ENCODE results near the gene DIO3. TPM values are rescaled to one million over a fixed set of nuclear protein-coding genes. Genes with fewer than 3 reads are reported as not detected.

Gene DIO3
- total and polyA plus RNA-seq, 2 of the 4 experiments (the other 2 are of a cell fraction) = not detected

- no peak overlapping the region for H3K18ac ChIP-seq (ENCODE audit: low read depth, low read length)
- H2BK5ac ChIP-seq (ENCODE audit: low read depth, low read length, poor library complexity, severe bottlenecking) = no peak overlapping the region
- H3K27ac ChIP-seq (ENCODE audit: insufficient read depth, low read length) = no peak overlapping the region
- no peak overlapping the region for H2BK20ac ChIP-seq (ENCODE audit: low read depth, low read length)
- H2AFZ ChIP-seq (replicated peaks; ENCODE audit: low read length, poor library complexity) = peak overlapping the region; percentile 43
- H4K20me1 ChIP-seq (ENCODE audit: insufficient read depth, low read length) = no peaks in the 10 kb centered on the region
- no peak overlapping the region for H2BK120ac ChIP-seq (ENCODE audit: low read depth, low read length)
- no peak overlapping the region for H3K14ac ChIP-seq (replicated peaks; ENCODE audit: low read depth, low read length)
- CTCF ChIA-PET = no interaction called here
- dilution Hi-C loops (cut with HindIII; ENCODE audit: low sequenced_read_pairs, unreplicated experiment) (no loop called here), in situ Hi-C loops (cut with MboI; ENCODE audit: low sequenced_read_pairs) (no loop called here), intact Hi-C loops (cut with micrococcal nuclease) (no loop called here)
- H3K4me2 ChIP-seq (ENCODE audit: low read depth, low read length) = no peak overlapping the region
- H2AK5ac ChIP-seq (ENCODE audit: low read depth, low read length) = no peak overlapping the region
- no peaks in the 10 kb centered on the region; the same call in 1 of the 2 replicates for H3K27me3 ChIP-seq (ENCODE audit: control insufficient read depth, insufficient read depth, low read length)
- no peak overlapping the region for H3K56ac ChIP-seq (ENCODE audit: extremely low read depth, insufficient read depth, low read length)
- no peak overlapping the region for H3K4ac ChIP-seq (ENCODE audit: low read depth, low read length)
- no peak overlapping the region for H4K5ac ChIP-seq (ENCODE audit: low read depth, low read length)
- H4K91ac ChIP-seq (ENCODE audit: insufficient read depth, low read depth, low read length) = no peak overlapping the region
- no peaks in the 10 kb centered on the region for H3K36me3 ChIP-seq (ENCODE audit: control insufficient read depth, insufficient read depth, low read length)
- no peaks in the 10 kb centered on the region for H3K9me1 ChIP-seq (ENCODE audit: insufficient read depth, low read length)
- POLR2A ChIA-PET (ENCODE audit: unreplicated experiment) = no interaction called here
- H3K9me3 ChIP-seq (ENCODE audit: control insufficient read depth, insufficient read depth, low read length) = no peaks in the 10 kb centered on the region
- H3K9ac ChIP-seq (ENCODE audit: low read depth, low read length) = no peak overlapping the region
- DNase-seq = no peak
- no peaks in the 10 kb centered on the region for H3K4me1 ChIP-seq (ENCODE audit: control insufficient read depth, insufficient read depth, low read length)
- BruUV-seq (replicated peaks) = no TSS peak
- H3K23ac ChIP-seq (ENCODE audit: low read depth, low read length) = no peak overlapping the region
- no peaks in the 10 kb centered on the region for H3K79me1 ChIP-seq (ENCODE audit: low read depth in 1 of 2, low read length in 2 of 2)
- 66% methylated on average over 4 of the region's 8 CpGs; no CpG with 5 or more reads in 1 of the 2 experiments for WGBS, 2 experiments (ENCODE audit: extremely low coverage in 2 of 2, insufficient read length in 1 of 2)
- no peak overlapping the region for H3K4me3 ChIP-seq (ENCODE audit: insufficient read depth, low read depth, low read length)
- H4K8ac ChIP-seq (ENCODE audit: low read depth in 2 of 2, low read length in 2 of 2) = no peak overlapping the region
- H2AK9ac ChIP-seq (replicated peaks; ENCODE audit: low read depth, low read length, poor library complexity) = peak overlapping the region; percentile 55
- ATAC-seq (ENCODE audit: low read depth) = no peak
- TF ChIP-seq SMC3 (IDR thresholded peaks at IDR 0.05; ENCODE audit: low read depth, low read length) = no peak
- TF ChIP-seq MAFK (IDR thresholded peaks at IDR 0.05; ENCODE audit: low read depth, low read length) = no peak
- TF ChIP-seq CHD1 (IDR thresholded peaks at IDR 0.05; ENCODE audit: low read depth, low read length) = no peak
- no peak for TF ChIP-seq RAD21 (IDR thresholded peaks at IDR 0.05; ENCODE audit: low read length)
- TF ChIP-seq, protein P1, sequence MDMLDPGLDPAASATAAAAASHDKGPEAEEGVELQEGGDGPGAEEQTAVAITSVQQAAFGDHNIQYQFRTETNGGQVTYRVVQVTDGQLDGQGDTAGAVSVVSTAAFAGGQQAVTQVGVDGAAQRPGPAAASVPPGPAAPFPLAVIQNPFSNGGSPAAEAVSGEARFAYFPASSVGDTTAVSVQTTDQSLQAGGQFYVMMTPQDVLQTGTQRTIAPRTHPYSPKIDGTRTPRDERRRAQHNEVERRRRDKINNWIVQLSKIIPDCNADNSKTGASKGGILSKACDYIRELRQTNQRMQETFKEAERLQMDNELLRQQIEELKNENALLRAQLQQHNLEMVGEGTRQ (IDR thresholded peaks at IDR 0.05; ENCODE audit: low read depth, low read length) = no peak
- no peak for TF ChIP-seq RFX5 (IDR thresholded peaks at IDR 0.05; ENCODE audit: low read depth, low read length)
- TF ChIP-seq CEBPB (IDR thresholded peaks at IDR 0.05; ENCODE audit: low read depth, low read length) = no peak
- no peak for TF ChIP-seq FOS (IDR thresholded peaks at IDR 0.05; ENCODE audit: low read depth, low read length)
- no peak for TF ChIP-seq BHLHE40 (IDR thresholded peaks at IDR 0.05; ENCODE audit: low read depth, low read length)
- no peak for TF ChIP-seq MXI1 (IDR thresholded peaks at IDR 0.05; ENCODE audit: borderline replicate concordance, low read depth, low read length)
- TF ChIP-seq MAZ (IDR thresholded peaks at IDR 0.05; ENCODE audit: borderline replicate concordance, low read depth, low read length) = no peak
- no peak overlapping the region for H2BK15ac ChIP-seq (ENCODE audit: low read depth, low read length)
Measured at GRCh38 chr14:101595887-101596721, 34.8 kb downstream of the DIO3 start.

Data from IMR-90 (cell line).